NK-92 treated with Interleukin-12 subunit alpha and Interleukin-12 subunit beta, amount 100 ng/mL, for 24 hours (cell line): ENCODE data around the gene PPM1M.
"Not testable (repeated sequence)": the region's sequence is repeated elsewhere in the genome, so short reads cannot be mapped to it uniquely, and the experiment has no call there.

Experiments
- DNase-seq: peaks from one replicate; lab custom pipeline; 2025; lab: John Stamatoyannopoulos, UW

Gene PPM1M

GRCh38 chr3:52277972-52278509 lies 32.5 kb downstream of the PPM1M start:
- peak; percentile 67 for DNase-seq

GRCh38 chr3:52278510-52279069 lies 33.0 kb downstream of the PPM1M start, which contains the start of gene WDR82:
Gene WDR82 (minus strand): TSS chr3:52278649. CDS start chr3:52278361, 288 bp downstream.
- DNase-seq = peak; percentile 94

- DNase-seq = no peak
These were observed 34.0 kb downstream of the PPM1M start for GRCh38 chr3:52279596-52279995.

DNA sequence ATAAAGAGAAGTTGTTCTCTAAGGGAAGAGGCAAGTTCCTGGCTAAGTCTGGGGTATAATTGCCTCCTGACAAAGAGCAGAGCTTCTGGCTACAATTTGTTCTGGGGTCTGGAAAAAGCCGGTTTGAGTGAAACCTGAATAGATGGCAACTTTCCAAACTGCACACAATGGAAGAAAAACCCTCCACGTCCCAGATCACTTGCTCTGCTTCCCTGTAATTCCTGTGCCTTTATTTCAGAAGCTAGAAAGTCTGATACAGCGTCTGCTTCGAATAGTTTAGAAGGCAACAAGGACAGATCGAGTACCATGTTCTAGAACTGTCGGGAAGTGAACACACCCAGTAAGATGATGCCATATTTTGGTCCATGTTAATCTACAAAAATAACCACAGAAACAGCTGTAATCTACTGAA lies 34.5 kb downstream of the PPM1M start:
- DNase-seq = no peak

DNA sequence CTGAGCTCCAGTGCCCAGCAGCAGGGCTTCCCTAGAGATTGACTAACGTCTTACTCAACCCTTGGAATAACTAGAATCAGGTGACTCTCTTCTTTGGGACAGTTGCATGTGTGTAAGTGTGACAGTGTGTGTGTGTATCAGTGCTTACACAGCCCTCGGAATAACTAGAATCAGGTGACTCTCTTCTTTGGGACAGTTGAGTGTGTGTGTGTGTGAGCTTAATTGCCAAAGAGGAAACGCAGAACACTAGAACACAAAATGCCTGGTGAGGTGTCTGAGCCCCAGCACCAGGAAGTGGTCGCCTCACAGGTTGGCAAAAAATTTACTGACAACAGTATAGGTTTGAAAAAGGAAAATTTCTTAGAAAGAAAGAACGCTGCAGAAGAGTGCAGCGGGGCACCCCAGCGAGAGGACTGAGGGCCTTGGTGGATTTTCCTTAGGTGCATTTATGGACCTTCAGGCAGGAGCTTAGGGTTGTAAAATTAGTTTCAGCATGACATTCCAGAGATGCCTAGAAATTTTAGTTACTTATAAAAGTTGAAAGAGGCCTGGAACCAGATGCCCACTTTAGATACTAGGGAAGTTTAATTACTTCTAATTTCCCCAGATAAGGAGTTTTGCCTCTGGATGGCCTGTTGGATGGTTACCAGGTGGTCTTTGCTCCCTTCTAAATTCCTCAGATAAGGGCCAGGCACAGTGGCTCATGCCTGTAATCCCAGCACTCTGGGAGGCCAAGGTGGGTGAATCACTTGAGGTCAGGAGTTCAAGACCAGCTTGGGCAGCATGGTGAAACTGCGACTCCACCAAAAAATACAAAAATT lies 36.6 kb downstream of the PPM1M start:
- peak; percentile 42 for DNase-seq

- DNase-seq = no peak
These were observed 37.7 kb downstream of the PPM1M start for GRCh38 chr3:52283306-52283705.

- DNase-seq = not testable (repeated sequence)
These were observed 38.5 kb downstream of the PPM1M start for GRCh38 chr3:52284051-52284450.

GRCh38 chr3:52286777-52287110 lies 41.2 kb downstream of the PPM1M start:
- no peak for DNase-seq

- DNase-seq = no peak
These were observed 43.1 kb downstream of the PPM1M start for GRCh38 chr3:52288674-52289073.

- DNase-seq = no peak
These were observed 43.8 kb downstream of the PPM1M start for GRCh38 chr3:52289338-52289746.

- DNase-seq = no peak
These were observed 44.4 kb downstream of the PPM1M start for GRCh38 chr3:52289747-52290595.

DNA sequence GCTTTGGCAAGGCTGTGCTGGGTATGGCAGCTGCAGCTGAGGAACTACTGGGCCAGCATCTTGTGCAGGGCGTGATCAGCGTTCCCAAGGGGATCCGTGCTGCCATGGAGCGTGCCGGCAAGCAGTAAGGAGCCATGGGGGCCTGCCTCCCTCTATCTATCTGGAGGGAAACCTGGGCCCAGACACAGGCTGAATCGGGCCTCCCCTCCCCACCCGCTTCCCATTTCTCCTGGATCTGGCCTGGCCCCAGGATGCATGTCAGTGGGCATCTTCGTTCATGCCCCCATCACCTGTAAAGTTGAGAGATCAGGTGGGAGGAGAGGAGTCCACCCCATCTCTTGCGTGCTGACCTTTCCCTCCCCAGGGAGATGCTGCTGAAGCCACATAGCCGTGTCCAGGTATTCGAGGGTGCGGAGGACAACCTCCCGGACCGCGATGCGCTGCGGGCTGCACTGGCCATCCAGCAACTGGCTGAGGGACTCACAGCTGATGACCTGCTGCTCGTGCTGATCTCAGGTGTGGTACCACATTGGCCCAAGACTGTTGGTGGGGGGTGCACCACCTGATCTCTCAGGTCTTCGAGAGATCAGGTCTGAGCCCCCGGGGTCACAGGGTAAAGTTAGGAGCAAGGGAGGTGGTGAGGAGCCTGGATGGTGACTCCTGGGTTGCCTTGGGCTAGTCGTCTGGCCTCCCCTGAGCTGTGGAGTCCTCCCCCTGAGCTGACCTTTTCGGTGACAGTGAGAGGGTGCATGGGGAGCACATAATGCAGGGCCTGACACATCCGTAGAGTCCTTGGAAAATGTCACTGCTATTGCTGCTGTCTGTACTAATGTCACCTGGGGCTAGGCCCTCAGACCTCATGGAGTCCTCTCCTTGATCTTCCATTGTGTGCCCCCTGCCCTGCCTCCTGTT lies 45.3 kb downstream of the PPM1M start:
- no peak for DNase-seq

- peak; percentile 11 for DNase-seq
These were observed 46.1 kb downstream of the PPM1M start for GRCh38 chr3:52291508-52292181.

DNA sequence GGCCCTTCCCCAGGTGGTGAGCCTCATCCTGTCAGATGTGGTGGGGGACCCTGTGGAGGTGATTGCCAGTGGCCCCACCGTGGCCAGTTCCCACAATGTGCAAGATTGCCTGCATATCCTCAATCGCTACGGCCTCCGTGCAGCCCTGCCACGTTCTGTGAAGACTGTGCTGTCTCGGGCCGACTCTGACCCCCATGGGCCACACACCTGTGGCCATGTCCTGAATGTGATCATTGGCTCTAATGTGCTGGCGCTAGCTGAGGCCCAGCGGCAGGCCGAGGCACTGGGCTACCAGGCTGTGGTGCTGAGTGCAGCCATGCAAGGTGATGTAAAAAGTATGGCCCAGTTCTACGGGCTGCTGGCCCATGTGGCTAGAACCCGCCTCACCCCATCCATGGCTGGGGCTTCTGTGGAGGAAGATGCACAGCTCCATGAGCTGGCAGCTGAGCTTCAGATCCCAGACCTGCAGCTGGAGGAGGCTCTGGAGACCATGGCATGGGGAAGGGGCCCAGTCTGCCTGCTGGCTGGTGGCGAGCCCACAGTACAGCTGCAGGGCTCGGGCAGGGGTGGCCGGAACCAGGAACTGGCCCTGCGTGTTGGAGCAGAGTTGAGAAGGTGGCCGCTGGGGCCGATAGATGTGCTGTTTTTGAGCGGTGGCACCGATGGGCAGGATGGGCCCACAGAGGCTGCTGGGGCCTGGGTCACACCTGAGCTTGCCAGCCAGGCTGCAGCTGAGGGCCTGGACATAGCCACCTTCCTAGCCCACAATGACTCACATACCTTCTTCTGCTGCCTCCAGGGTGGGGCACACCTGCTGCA lies 46.9 kb downstream of the PPM1M start:
- no peak for DNase-seq

- no peak for DNase-seq
These were observed 48.1 kb downstream of the PPM1M start for GRCh38 chr3:52293491-52294319.

DNA sequence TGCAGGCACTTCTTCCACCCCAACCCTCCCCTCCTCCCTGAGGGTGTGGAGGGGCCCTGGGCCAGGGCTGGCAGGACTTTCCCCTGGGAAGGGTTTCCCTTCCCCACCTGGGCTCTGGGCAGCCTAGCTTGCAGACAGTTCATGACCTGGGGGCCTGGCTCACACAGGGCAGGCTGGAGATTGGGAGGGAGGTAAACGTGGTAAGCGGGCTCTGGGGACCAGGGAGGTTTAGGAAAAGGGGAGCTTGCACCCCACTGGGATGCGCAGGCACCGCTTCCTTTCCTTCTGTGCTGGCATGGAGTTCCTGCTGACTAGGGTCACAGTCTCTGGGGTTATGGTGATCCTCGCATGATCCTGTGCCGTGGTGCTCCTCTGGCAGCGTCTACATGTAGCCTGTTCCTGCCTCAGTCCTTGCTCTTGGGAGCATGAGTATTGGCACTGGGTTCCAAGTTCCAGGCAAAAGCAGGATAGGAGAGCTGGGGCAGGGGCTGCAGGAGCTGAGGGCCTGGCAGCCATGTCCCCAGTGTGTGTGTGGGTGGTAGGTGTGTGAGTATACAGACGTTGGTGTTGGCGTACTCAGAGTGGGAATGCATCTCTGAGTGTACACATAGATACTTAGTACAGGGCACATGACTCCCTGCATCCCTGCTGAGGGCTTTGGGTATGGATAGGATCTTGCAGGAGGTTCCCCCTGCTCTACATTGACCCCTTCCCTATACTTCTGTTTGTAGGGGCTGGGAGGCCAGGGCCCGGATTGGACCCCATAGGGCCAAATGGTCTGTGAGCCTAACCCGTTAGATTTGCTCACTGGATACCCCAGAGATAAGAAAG lies 49.0 kb downstream of the PPM1M start:
- DNase-seq = no peak

DNA sequence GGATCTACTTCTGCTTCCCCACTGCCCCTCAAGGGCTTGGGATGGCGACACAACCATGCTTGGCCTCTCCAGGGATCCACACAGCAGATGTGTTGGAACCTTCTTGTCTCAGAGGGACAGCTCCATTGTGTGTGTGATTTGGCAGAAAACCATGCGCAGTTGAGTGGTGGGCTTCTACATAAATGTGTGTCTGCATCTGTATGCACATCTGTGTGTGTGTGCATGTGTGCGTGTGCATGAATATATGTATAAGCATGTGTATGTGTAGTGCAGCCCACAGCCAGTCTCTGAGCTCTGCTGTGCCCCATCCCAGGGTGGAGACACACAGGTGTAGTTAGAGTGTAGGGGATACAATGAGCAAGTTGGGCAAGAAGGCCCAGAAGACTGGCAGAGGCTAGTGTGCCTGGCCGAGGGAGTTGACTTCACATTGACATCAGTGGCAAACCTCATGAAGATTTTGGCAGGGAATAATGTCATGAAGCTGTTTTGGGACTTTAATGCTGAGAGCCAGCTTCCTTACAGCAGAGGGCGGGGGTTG lies 50.2 kb downstream of the PPM1M start:
- DNase-seq = no peak
